Measurements from ENCODE around the gene NOL4L. TPM values are rescaled to one million over a fixed set of nuclear protein-coding genes. Genes with fewer than 3 reads are reported as not detected.

NOL4L gene
- total RNA-seq, 1 experiment from 2014 or later: 7.5 TPM

GRCh38 chr20:32488066-32488838, 96.9 kb downstream of the NOL4L start:
- DNase-seq (ENCODE audit: extremely low read depth, low read depth): no peak

- no peak for DNase-seq (ENCODE audit: extremely low read depth, low read depth)
Measured at GRCh38 chr20:32487381-32487780, 97.8 kb downstream of the NOL4L start.

GRCh38 chr20:32485770-32486478, 99.2 kb downstream of the NOL4L start:
- no peak for DNase-seq (ENCODE audit: extremely low read depth, low read depth)

- peak; percentile 70 for DNase-seq (ENCODE audit: extremely low read depth, low read depth)
Measured at GRCh38 chr20:32484958-32485769, 100.0 kb downstream of the NOL4L start.

GRCh38 chr20:32484225-32484957, 100.7 kb downstream of the NOL4L start:
- no peak for DNase-seq (ENCODE audit: extremely low read depth, low read depth)

- peak; percentile 43 for DNase-seq (ENCODE audit: extremely low read depth, low read depth)
Measured at GRCh38 chr20:32483351-32484224, 101.5 kb downstream of the NOL4L start.

GRCh38 chr20:32482442-32483261, 102.5 kb downstream of the NOL4L start:
- DNase-seq (ENCODE audit: extremely low read depth, low read depth): no peak

GRCh38 chr20:32482143-32482441, 103.0 kb downstream of the NOL4L start:
- no peak for DNase-seq (ENCODE audit: extremely low read depth, low read depth)

GRCh38 chr20:32481311-32482142, 103.6 kb downstream of the NOL4L start:
- no peak for DNase-seq (ENCODE audit: extremely low read depth, low read depth)

GRCh38 chr20:32480371-32481241, 104.5 kb downstream of the NOL4L start:
- DNase-seq (ENCODE audit: extremely low read depth, low read depth): no peak

GRCh38 chr20:32479697-32480171, 105.4 kb downstream of the NOL4L start:
- no peak for DNase-seq (ENCODE audit: extremely low read depth, low read depth)

- no peak for DNase-seq (ENCODE audit: extremely low read depth, low read depth)
Measured at GRCh38 chr20:32479012-32479411, 106.1 kb downstream of the NOL4L start.

- DNase-seq (ENCODE audit: extremely low read depth, low read depth): no peak
Measured at GRCh38 chr20:32478576-32478975, 106.6 kb downstream of the NOL4L start.

GRCh38 chr20:32477594-32478512, 107.3 kb downstream of the NOL4L start:
- no peak for DNase-seq (ENCODE audit: extremely low read depth, low read depth)

- no peak for DNase-seq (ENCODE audit: extremely low read depth, low read depth)
Measured at GRCh38 chr20:32476684-32477593, 108.2 kb downstream of the NOL4L start.

Data from NCI-H460 (cell line).